ENCODE measurements around the gene SPOCK1. TPM values are rescaled to one million over a fixed set of nuclear protein-coding genes. Genes with fewer than 3 reads are reported as not detected.

Gene SPOCK1
- total RNA-seq, 1 donor: 231 TPM

DNA sequence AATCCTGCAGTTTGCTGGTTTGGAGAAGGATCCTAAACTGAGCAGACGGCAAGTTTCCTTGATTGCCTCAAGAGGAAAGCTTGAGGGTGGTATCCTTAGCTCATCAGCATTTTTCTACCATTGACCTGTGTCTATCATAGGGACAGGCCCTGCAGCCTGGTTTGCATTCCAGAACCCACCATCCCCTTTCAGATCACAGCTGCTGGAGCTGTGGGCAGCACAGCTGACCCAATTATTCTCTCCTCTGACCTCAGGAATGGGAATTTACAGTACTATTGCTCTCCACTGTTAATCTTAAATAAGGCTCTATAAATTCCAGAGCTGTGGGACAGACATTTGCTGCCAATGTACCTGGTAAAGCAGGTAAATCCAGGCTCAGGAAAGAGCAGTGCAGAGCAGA is 163.0 kb downstream of the SPOCK1 start:
- Histone ChIP-seq H3K4me2 (ENCODE audit: insufficient read depth, low read length) (no peak overlapping the region), H2AFZ (ENCODE audit: low read length) (no peak overlapping the region), H3K27me3 (ENCODE audit: insufficient read depth, low read length) (no peaks in the 10 kb centered on the region), H3K9me3 (ENCODE audit: low read depth, low read length) (no peaks in the 10 kb centered on the region), H3K79me2 (ENCODE audit: insufficient read depth, low read length) (peaks cover 9% of the 10 kb centered on the region), H3K27ac (ENCODE audit: low read depth, low read length) (no peak overlapping the region), H3K4me3 (ENCODE audit: insufficient read depth, low read length) (no peak overlapping the region), H3K4me1 (ENCODE audit: insufficient read depth, low read length) (no peaks in the 10 kb centered on the region), H4K20me1 (ENCODE audit: insufficient read depth, low read length) (peaks cover 69% of the 10 kb centered on the region), H3K36me3 (ENCODE audit: insufficient read depth, low read length) (no peaks in the 10 kb centered on the region)
- DNase-seq (ENCODE audit: insufficient read length, low spot score, missing footprints): no peak
- TF ChIP-seq, protein P1, sequence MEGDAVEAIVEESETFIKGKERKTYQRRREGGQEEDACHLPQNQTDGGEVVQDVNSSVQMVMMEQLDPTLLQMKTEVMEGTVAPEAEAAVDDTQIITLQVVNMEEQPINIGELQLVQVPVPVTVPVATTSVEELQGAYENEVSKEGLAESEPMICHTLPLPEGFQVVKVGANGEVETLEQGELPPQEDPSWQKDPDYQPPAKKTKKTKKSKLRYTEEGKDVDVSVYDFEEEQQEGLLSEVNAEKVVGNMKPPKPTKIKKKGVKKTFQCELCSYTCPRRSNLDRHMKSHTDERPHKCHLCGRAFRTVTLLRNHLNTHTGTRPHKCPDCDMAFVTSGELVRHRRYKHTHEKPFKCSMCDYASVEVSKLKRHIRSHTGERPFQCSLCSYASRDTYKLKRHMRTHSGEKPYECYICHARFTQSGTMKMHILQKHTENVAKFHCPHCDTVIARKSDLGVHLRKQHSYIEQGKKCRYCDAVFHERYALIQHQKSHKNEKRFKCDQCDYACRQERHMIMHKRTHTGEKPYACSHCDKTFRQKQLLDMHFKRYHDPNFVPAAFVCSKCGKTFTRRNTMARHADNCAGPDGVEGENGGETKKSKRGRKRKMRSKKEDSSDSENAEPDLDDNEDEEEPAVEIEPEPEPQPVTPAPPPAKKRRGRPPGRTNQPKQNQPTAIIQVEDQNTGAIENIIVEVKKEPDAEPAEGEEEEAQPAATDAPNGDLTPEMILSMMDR (IDR thresholded peaks at IDR 0.05; ENCODE audit: extremely low read depth, low read depth, low read length): no peak

DNA sequence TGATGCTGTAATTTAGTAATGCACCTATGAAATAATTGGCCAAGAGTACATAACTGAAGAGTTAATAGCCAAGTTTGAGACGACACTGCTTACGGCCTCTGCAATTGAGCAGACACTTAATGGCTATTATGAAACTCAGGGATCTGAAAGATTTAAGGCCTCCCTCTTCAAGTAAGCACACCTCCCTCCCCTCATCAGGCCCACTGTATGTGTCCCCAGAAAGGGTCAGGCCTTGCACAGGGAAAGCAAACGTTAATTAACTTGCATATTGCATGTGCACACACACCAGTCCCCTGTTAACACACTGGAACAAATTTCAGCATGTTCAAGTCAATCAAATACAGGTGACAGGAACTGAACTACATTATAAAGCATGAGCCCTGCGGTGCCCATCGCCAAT is 163.6 kb downstream of the SPOCK1 start:
- Histone ChIP-seq H3K9me3 (ENCODE audit: low read depth, low read length) (no peaks in the 10 kb centered on the region), H2AFZ (ENCODE audit: low read length) (no peak overlapping the region), H3K36me3 (ENCODE audit: insufficient read depth, low read length) (no peaks in the 10 kb centered on the region), H3K4me1 (ENCODE audit: insufficient read depth, low read length) (no peaks in the 10 kb centered on the region), H3K27ac (ENCODE audit: low read depth, low read length) (no peak overlapping the region), H4K20me1 (ENCODE audit: insufficient read depth, low read length) (peaks cover 71% of the 10 kb centered on the region), H3K79me2 (ENCODE audit: insufficient read depth, low read length) (peaks cover 13% of the 10 kb centered on the region), H3K27me3 (ENCODE audit: insufficient read depth, low read length) (no peaks in the 10 kb centered on the region), H3K4me2 (ENCODE audit: insufficient read depth, low read length) (no peak overlapping the region), H3K4me3 (ENCODE audit: insufficient read depth, low read length) (no peak overlapping the region)
- TF ChIP-seq, protein P1 (IDR thresholded peaks at IDR 0.05; ENCODE audit: extremely low read depth, low read depth, low read length): no peak
- no peak for DNase-seq (ENCODE audit: insufficient read length, low spot score, missing footprints)

DNA sequence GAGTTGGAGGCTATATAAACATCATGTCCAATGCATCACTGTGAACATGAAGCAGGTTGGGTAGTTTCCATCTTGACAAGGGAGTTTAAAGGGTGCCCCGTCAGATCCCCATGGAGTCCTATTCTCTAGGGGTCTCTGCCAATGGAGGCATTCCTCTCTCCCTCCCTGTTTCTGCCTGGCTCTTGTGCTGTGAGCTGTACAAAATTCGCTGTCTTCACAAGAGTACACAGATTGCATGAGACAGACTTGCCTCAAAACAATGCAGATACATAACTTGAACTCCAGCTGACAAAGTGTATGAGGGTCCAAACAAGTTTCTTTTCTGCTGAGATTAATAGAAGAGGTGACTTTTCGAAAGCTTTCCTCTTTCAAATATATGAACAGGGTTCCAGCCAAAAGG is 165.2 kb downstream of the SPOCK1 start:
- Histone ChIP-seq H3K36me3 (ENCODE audit: insufficient read depth, low read length) (no peaks in the 10 kb centered on the region), H3K79me2 (ENCODE audit: insufficient read depth, low read length) (peaks cover 22% of the 10 kb centered on the region), H3K27me3 (ENCODE audit: insufficient read depth, low read length) (no peaks in the 10 kb centered on the region), H3K4me2 (ENCODE audit: insufficient read depth, low read length) (no peak overlapping the region), H3K9me3 (ENCODE audit: low read depth, low read length) (no peaks in the 10 kb centered on the region), H2AFZ (ENCODE audit: low read length) (no peak overlapping the region), H3K4me3 (ENCODE audit: insufficient read depth, low read length) (no peak overlapping the region), H3K4me1 (ENCODE audit: insufficient read depth, low read length) (no peaks in the 10 kb centered on the region), H4K20me1 (ENCODE audit: insufficient read depth, low read length) (peaks cover 78% of the 10 kb centered on the region), H3K27ac (ENCODE audit: low read depth, low read length) (no peak overlapping the region)
- DNase-seq (ENCODE audit: insufficient read length, low spot score, missing footprints): no peak
- TF ChIP-seq, protein P1 (IDR thresholded peaks at IDR 0.05; ENCODE audit: extremely low read depth, low read depth, low read length): no peak

DNA sequence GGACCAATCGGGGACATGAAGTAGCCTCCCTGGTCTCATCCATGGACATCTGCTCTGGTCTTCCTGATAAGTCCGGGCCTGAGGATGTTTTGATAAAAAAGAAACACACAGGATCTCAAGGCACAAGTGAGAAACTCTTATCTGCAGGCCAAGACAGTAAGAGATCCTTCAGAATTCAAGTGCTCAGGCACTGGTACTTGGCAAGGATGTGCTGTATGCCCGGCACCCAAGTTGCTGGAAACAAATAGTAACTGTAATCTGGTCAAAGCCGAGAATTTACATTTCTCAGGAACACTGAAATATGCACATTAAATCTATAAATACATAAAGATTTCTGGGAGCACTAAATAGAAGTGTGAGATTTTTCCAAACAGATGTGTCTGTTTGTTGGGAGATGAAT is 165.7 kb downstream of the SPOCK1 start:
- Histone ChIP-seq H3K79me2 (ENCODE audit: insufficient read depth, low read length) (peaks cover 22% of the 10 kb centered on the region), H3K9me3 (ENCODE audit: low read depth, low read length) (no peaks in the 10 kb centered on the region), H3K4me3 (ENCODE audit: insufficient read depth, low read length) (no peak overlapping the region), H3K36me3 (ENCODE audit: insufficient read depth, low read length) (no peaks in the 10 kb centered on the region), H4K20me1 (ENCODE audit: insufficient read depth, low read length) (peaks cover 81% of the 10 kb centered on the region), H3K4me1 (ENCODE audit: insufficient read depth, low read length) (no peaks in the 10 kb centered on the region), H3K27me3 (ENCODE audit: insufficient read depth, low read length) (no peaks in the 10 kb centered on the region), H2AFZ (ENCODE audit: low read length) (no peak overlapping the region), H3K27ac (ENCODE audit: low read depth, low read length) (no peak overlapping the region), H3K4me2 (ENCODE audit: insufficient read depth, low read length) (no peak overlapping the region)
- TF ChIP-seq, protein P1 (IDR thresholded peaks at IDR 0.05; ENCODE audit: extremely low read depth, low read depth, low read length): no peak
- no peak for DNase-seq (ENCODE audit: insufficient read length, low spot score, missing footprints)
